NOMO-1 treated with dmso at 0.1 percent for 144 hours (cell line): Measurements from ENCODE around the gene FMNL1.
A peak's percentile ranks its signal among the peaks of the same experiment; 100 is the strongest.

Experiments used
- DNase-seq: peaks from one replicate; lab custom pipeline; 2025; ENCODE audit not compliant: unreplicated experiment; lab: John Stamatoyannopoulos, UW

Gene FMNL1

GRCh38 chr17:45256114-45256966, 34.7 kb downstream of the FMNL1 start:
- DNase-seq: no peak

DNA sequence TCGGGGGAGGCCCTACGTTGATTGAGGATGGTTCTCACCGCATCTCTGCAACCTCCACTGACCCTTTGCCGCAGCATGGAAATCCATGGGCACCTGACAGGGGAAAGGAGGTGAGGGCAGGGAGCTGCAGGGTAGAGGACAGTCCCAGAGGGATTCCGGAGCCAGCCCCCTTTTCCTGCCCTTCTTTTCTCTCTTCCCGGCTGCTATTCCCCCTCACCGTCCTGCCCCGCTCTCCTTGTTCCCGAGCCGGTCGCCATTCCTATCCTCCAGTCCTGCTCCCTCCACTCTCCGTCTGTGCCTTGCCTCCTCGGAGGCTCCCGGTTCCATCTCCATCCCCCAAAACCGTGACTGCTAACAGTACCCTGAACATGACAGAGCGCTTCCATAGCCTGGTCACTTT, 35.4 kb downstream of the FMNL1 start:
- no peak for DNase-seq

DNA sequence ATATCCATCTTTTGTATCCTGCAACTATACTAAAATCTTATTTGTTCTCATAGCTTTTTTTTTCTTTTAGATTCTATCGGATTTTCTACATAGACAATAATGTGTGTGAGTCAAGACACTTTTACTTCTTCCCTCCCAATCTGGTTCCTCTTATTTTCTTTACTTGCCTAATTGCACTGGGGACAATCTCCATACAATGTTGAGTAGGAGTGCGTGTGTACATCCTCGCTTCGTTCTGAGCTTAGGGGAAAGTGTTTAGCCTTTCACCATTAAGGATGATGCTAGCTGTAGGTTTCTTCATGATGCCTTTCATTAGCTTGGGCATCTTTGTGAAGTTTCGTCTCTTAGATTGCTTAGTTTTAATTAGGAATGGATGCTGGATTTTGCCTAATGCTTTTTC, 37.3 kb downstream of the FMNL1 start:
- DNase-seq: no peak

DNA sequence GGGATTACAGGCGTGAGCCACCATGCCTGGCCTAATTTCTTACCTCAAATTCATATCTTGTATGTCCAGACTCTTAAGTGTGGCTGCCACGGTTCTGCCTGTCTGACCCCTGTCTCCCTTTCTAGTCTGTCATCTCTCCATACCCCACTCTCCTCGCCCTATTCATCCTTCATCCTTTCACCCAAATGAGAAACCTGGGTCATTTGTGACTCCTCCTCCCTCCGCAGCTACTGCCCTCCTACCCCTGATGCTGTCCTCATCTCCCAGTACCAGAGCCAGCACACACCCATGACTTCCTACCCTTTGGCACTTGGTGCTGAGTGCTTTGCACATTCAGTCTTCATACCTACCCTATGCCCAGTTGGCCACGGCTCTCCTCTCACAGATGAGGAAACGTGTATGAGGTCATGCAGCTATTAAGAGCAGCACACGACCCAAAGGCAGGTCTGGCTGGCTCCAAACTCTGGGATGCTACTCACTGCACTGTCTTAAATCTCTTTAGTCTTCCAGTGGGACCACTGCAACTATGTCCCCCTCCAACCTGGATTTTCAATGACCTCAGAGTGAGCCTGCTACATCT, 38.6 kb downstream of the FMNL1 start:
- DNase-seq: no peak

DNA sequence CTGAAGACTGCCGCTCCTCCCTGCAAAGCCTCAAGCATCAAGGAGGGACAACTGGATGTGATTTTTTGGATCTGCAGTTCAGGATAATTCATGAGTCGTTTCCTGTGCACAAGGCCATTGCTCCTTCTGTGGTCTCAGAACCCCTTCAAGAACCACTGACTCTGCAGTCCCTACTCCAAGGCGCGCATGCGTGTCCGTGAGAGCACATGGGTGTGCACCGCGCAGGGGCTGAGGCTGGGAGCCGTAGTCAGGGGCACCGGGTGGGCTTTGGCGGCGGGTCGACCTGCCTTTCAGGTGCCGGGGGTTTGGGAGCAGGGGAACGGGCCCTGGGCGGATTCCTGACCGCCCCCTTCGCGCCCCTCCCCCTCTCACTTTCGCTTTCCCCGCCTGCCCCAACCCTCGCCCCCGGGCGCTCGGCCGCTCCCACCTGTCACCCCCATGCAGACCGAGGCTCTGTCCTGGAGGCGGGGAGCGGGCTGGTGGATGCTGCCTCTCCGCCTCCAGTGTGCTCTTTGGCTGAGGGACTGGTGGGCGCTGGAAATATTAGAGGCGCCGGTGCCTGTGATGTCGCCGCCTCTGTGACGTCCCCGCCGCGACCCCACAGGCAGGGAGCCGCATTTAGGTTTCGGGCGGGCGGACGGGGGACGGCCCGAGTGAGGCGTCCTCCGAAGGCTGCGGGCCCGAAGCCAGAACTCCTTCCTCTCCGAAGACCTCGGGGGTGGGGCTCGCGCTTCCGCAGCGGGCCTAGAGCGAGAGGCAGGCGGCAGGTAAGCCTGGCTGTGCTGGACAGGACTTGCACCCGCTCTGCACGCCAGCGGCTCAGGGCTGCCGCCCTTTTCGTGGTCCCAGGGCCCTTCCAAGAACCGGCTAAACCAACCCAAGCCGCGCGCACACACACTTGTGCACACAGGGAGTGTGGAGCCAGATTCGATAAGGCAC, 40.2 kb downstream of the FMNL1 start, which contains the start of gene SPATA32:
Gene SPATA32, minus strand, starts transcription at position 518 of the 939 bp plus-strand sequence. Its CDS starts 78 bp downstream, at position 440.
- DNase-seq: no peak

DNA sequence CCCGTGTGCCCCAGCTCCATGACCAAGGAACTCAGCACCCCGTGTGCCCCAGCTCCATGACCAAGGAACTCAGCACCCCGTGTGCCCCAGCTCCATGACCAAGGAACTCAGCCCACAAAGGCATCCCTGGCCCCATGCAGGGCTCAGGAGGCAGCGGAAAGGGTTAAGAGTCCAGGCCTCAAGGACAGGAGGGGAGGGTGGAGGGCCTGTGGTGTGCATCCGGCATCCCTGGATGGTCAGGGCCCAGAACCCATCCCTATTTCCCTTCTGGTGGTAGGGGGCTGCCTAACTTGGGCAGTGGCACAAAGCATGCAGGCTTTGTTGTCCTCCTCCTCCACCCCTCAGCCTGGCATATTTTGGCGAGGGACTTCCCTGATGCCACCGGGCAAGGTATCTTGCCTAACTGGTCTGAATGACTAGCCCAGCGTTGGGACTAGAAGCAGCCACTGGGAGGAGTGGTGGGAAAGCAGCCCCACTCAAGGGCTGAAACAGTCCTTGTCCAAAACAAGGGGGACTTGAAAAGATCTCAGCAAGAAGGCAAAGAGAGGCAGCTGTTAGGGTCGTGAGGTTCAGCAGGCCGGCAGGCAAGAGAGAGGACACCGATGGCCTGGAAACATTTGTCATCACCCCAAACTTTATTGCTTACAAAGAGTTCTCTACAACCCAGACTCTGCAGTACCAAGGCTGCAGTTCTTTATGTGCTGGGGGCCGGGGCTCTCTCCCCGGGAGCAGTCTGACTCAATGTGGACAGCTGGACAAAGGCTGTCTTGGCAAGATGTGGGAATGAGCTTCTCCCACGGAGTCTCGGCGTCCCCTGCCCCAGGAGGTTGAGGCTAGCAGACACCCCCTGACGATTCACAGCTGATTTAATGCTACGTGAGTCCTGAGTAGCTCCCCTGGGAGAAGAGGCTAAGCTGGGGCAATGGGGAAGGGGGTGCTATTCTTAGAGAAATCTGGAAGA, 41.1 kb downstream of the FMNL1 start:
- DNase-seq: no peak

DNA sequence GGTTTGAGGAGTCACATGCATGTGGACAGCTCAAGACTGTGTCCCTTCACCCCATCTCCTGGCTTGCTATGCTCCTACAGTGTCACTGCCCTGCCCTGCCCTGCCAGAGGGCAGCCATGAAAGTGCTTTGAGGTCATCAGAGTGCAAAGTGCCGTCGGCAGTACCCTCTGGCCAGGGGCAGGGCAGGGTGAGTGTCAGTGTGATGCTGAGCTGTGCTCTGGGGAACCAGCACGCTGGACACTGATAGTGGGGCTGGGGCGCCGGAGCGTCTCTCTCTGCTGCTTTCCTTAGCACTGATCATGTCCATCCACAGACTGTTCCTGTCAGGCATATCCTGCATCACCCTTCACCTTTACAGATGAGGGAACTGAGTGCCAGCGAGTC, 41.8 kb downstream of the FMNL1 start:
- DNase-seq: no peak

DNA sequence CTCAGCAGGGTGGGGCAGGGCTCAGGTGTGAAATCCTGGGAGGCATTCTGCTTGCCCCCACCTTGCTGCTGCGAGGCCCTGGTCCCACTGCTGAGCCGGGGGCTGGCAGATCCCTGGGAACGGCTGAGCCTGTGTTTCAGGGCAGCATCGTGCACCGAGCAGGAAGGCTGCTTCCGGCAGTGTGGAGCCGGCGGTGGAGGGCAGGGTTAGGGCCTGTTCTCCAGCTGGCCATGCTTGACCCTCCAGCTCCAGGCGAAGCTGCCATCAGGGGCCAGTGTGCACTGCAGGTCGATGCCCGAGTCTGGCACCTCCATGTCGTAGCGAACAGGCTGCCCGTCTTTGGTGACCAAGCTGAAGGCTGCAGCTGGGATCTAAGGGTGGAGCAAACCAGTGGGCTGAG, 42.7 kb downstream of the FMNL1 start:
- DNase-seq: no peak

GRCh38 chr17:45264988-45265387, 43.3 kb downstream of the FMNL1 start:
- DNase-seq: no peak

GRCh38 chr17:45265821-45266220, 44.1 kb downstream of the FMNL1 start:
- DNase-seq: peak; percentile 4

- DNase-seq: no peak
These were observed 44.8 kb downstream of the FMNL1 start for GRCh38 chr17:45266372-45266926.

- DNase-seq: no peak
These were observed 45.9 kb downstream of the FMNL1 start for GRCh38 chr17:45267436-45268055.

DNA sequence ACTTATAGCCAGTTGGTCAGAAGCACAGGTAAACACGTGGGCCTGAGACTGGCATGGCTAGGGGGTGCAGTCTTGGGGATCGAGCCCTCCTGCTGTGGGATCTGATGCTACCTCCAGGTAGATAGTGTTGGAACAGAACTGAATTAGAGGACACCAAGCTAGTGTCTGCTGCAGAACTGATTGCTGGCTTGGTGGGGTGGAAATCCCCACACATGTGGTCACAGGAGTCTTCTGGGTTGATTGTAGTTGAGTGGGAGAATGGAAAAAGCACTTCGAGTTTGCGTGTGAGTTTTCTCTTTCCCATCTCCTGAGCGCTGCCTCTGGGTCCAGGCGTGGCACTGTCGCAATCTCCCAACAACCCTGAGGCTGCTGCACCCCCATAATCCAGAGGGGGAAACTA, 48.2 kb downstream of the FMNL1 start:
- DNase-seq: no peak

- no peak for DNase-seq
These were observed 49.2 kb downstream of the FMNL1 start for GRCh38 chr17:45270828-45271418.

DNA sequence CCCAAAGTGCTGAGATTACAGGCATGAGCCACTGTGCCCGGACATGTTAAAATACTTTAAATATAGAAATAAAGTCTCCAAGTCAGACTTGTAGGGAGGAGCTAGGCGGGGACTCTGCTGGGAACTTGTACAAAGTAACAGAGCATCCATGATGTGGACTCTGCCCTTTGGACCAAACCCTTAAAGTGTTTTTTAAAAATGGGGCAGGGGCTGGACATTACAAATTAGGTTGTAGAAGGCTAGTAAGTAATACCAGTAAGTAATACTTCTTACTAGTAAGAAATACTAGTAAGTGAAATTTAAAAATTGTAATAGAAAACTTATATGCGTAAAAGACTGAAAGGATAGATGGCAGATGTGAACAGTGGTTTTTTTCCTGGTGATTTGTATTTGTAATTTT, 49.9 kb downstream of the FMNL1 start:
- DNase-seq: no peak

GRCh38 chr17:45273551-45273957, 51.9 kb downstream of the FMNL1 start:
- DNase-seq: no peak

- no peak for DNase-seq
These were observed 52.3 kb downstream of the FMNL1 start for GRCh38 chr17:45274033-45274432.

DNA sequence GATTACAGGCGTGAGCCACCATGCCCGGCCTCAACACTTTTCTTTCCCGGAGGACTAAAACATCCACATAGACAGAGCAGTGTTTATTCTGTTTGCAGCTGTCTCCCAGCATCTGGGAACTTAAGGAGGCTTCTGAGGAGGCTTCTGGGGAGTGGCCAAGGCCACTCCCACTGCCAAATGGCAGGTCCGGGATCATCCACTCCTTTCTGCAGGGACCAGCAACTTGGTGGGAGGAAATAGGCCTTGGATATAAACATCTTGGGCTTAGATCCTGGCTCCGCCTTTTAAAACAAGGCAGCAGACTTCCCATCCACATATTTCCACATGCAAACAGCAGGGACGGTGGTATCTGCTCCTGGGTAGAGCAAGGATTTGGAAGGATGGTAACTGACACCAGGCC, 54.3 kb downstream of the FMNL1 start:
- DNase-seq: no peak

DNA sequence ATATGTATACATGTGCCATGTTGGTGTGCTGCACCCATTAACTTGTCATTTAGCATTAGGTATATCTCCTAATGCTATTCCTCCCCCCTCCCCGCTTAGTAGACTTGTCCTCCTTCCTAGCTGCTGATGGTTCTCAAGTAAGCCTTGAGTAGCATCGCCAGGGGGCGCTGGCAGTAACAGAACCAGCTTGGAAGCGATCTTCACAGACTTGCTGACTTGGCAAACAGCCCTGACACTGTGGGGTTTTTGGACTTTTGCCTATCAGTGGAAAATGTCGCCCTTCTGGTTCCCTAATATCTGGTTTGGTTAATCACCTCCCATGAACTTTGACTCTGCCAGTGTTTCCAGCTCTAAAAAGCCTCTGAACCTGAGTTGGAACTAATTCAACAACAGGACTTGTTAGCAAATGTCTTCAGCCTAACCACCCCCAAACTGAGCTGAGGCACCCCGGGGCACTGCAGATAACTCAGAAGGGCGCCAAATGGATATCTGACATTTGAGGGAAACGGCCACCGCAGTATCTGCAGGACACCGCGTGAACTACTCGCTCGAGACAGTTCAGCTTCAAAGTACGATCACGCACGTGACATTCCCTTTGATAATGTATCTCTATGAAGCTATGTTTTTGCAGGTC, 55.6 kb downstream of the FMNL1 start:
- peak; percentile 62 for DNase-seq
